OCI-LY3 (cell line): ENCODE results near the gene CNTNAP2.

ENCODE experiments used
- H2AFZ ChIP-seq: fragments of 200-600, 300-600 bp; shearing (Covaris generic); 2 replicates; pipeline ENCODE4 v1.6.0; 2014; ENCODE audit warnings: antibody characterized with exemption, low read depth, low read length
- H3K27ac ChIP-seq: fragments of 200-600, 300-600 bp; sonication (generic); 2 replicates; pipeline ENCODE4 v1.5.1; 2014; ENCODE audit warnings: mild to moderate bottlenecking, low read length, moderate library complexity, mixed read lengths
- H3K27me3 ChIP-seq: fragments of 200-600, 300-600 bp; sonication (generic); 2 replicates; pipeline ENCODE4 v1.6.1; 2014; ENCODE audit warnings: low read depth, low read length, mixed read lengths
- H3K36me3 ChIP-seq: fragments of 200-600, 300-600 bp; sonication (generic); replicated peaks from 2 replicates; pipeline ENCODE3; 2014; ENCODE audit warnings: low read depth, low read length, mixed read lengths
- H3K4me1 ChIP-seq: fragments of 300-600, 200-600 bp; sonication (generic); 2 replicates; pipeline ENCODE4 v1.6.1; 2014; ENCODE audit warnings: low read length, mixed read lengths
- H3K4me2 ChIP-seq: fragments of 200-600, 300-600 bp; sonication (generic); 2 replicates; pipeline ENCODE4 v1.6.1; 2014; ENCODE audit warnings: low read length, mixed read lengths
- H3K4me3 ChIP-seq: fragments of 300-600, 200-600 bp; sonication (generic); 2 replicates; pipeline ENCODE4 v1.5.1; 2014; ENCODE audit warnings: antibody characterized with exemption, mild to moderate bottlenecking, low read length, moderate library complexity
- H3K79me2 ChIP-seq: fragments of 300-600, 200-600 bp; shearing (Covaris generic); 2 replicates; pipeline ENCODE4 v1.6.1; 2014; ENCODE audit warnings: mild to moderate bottlenecking, low read length, mixed read lengths
- H3K9ac ChIP-seq: fragments of 300-600, 200-600 bp; shearing (Covaris generic); 2 replicates; pipeline ENCODE4 v1.6.0; 2014; ENCODE audit warnings: mild to moderate bottlenecking, low read length, moderate library complexity
- H3K9me3 ChIP-seq: fragments of 200-600, 300-600 bp; shearing (Covaris generic); 2 replicates; pipeline ENCODE4 v1.6.1; 2014; ENCODE audit warnings: low read length, mixed read lengths; ENCODE audit not compliant: insufficient read depth
- H4K20me1 ChIP-seq: fragments of 200-600, 300-600 bp; sonication (generic); 2 replicates; pipeline ENCODE4 v1.6.1; 2016; ENCODE audit warnings: low read length, mixed read lengths; ENCODE audit not compliant: insufficient read depth
- CTCF ChIP-seq: fragments of 200-600, 300-600 bp; sonication (generic); IDR thresholded peaks from 2 replicates; pipeline ENCODE4 v1.5.1; 2014; ENCODE audit warnings: antibody characterized with exemption, low read length, low read depth
- EZH2phosphoT487 ChIP-seq: fragments of 200-600 bp; shearing (Covaris generic); IDR thresholded peaks from 2 replicates; pipeline ENCODE4 v1.6.1; 2018; ENCODE audit warnings: antibody characterized with exemption, mixed run types, low read depth

The CNTNAP2 gene

GRCh38 chr7:146117576-146117975 is 975 bp downstream of the CNTNAP2 start:
- no peaks in the 10 kb centered on the region for H3K79me2 ChIP-seq
- no peak overlapping the region for H3K27ac ChIP-seq
- H3K9ac ChIP-seq = no peak overlapping the region
- H3K9me3 ChIP-seq = no peaks in the 10 kb centered on the region
- no peak overlapping the region for H3K4me2 ChIP-seq
- no peak overlapping the region for H2AFZ ChIP-seq
- no peak overlapping the region for H3K4me3 ChIP-seq
- no peaks in the 10 kb centered on the region for H3K36me3 ChIP-seq
- no peaks in the 10 kb centered on the region for H4K20me1 ChIP-seq
- H3K4me1 ChIP-seq = no peaks in the 10 kb centered on the region
- H3K27me3 ChIP-seq = no peaks in the 10 kb centered on the region
- TF ChIP-seq EZH2phosphoT487 (no peak), CTCF (no peak)

GRCh38 chr7:146119002-146119401 is 2.4 kb downstream of the CNTNAP2 start:
- H3K27me3 ChIP-seq = no peaks in the 10 kb centered on the region
- no peak overlapping the region for H3K27ac ChIP-seq
- H3K79me2 ChIP-seq = no peaks in the 10 kb centered on the region
- no peak for TF ChIP-seq EZH2phosphoT487
- TF ChIP-seq CTCF = no peak
- H4K20me1 ChIP-seq = no peaks in the 10 kb centered on the region
- no peak overlapping the region for H3K9ac ChIP-seq
- H3K9me3 ChIP-seq = no peaks in the 10 kb centered on the region
- H3K4me2 ChIP-seq = no peak overlapping the region
- H3K4me3 ChIP-seq = no peak overlapping the region
- H3K36me3 ChIP-seq = no peaks in the 10 kb centered on the region
- no peaks in the 10 kb centered on the region for H3K4me1 ChIP-seq
- no peak overlapping the region for H2AFZ ChIP-seq

- Histone ChIP-seq H4K20me1 (no peaks in the 10 kb centered on the region), H3K27ac (no peak overlapping the region), H2AFZ (no peak overlapping the region), H3K4me3 (no peak overlapping the region), H3K36me3 (no peaks in the 10 kb centered on the region), H3K79me2 (no peaks in the 10 kb centered on the region), H3K27me3 (no peaks in the 10 kb centered on the region), H3K4me1 (no peaks in the 10 kb centered on the region), H3K9ac (no peak overlapping the region), H3K9me3 (no peaks in the 10 kb centered on the region), H3K4me2 (no peak overlapping the region)
- no peak for TF ChIP-seq EZH2phosphoT487
- no peak for TF ChIP-seq CTCF
Observed at GRCh38 chr7:146123715-146124114, 7.1 kb downstream of the CNTNAP2 start.

- Histone ChIP-seq H3K27ac (no peak overlapping the region), H3K9ac (no peak overlapping the region), H3K4me3 (no peak overlapping the region), H2AFZ (no peak overlapping the region), H3K4me2 (no peak overlapping the region), H4K20me1 (no peaks in the 10 kb centered on the region), H3K27me3 (no peaks in the 10 kb centered on the region), H3K36me3 (no peaks in the 10 kb centered on the region), H3K4me1 (no peaks in the 10 kb centered on the region), H3K9me3 (no peaks in the 10 kb centered on the region), H3K79me2 (no peaks in the 10 kb centered on the region)
- TF ChIP-seq EZH2phosphoT487 (no peak), CTCF (no peak)
Observed at GRCh38 chr7:146126767-146127509, 10.3 kb downstream of the CNTNAP2 start.
